GM23338 (cell line): Measurements from ENCODE around the gene ATP23. TPM values are rescaled to one million over a fixed set of nuclear protein-coding genes. Genes with fewer than 3 reads are reported as not detected.

Source experiments
- ATAC-seq: fragments of 200-7000 bp; cut with Tn5 transposase; 3 replicates; pipeline ENCODE4 v1.9.1; 2020
- DNase-seq: peaks from one replicate; pipeline ENCODE4 v3.0.0-alpha.2; 2015; ENCODE audit warnings: low spot score
- H2AFZ ChIP-seq: fragments of 200-600 bp; sonication (generic); 2 replicates; pipeline ENCODE4 v1.8.0; 2016; ENCODE audit warnings: antibody characterized with exemption, mild to moderate bottlenecking, moderate library complexity
- H3F3A ChIP-seq: fragments of 200-600 bp; sonication (generic); replicated peaks from 2 replicates; pipeline ENCODE4 v1.8.0; 2017; ENCODE audit warnings: antibody characterized with exemption, mixed run types, low read depth
- H3K27ac ChIP-seq: fragments of 200-600 bp; sonication (generic); 2 replicates; pipeline ENCODE4 v1.6.1; 2016; ENCODE audit warnings: low read depth
- H3K27me3 ChIP-seq: fragments of 200-600 bp; sonication (generic); 2 replicates; pipeline ENCODE4 v1.8.0; 2016; ENCODE audit warnings: mild to moderate bottlenecking, mixed run types, moderate library complexity; ENCODE audit not compliant: insufficient read depth
- H3K36me3 ChIP-seq: fragments of 200-600 bp; sonication (generic); 2 replicates; pipeline ENCODE4 v1.8.0; 2016; ENCODE audit warnings: mild to moderate bottlenecking; ENCODE audit not compliant: insufficient read depth
- H3K4me1 ChIP-seq: fragments of 200-600 bp; sonication (generic); 2 replicates; pipeline ENCODE4 v1.8.0; 2016; ENCODE audit warnings: mild to moderate bottlenecking, moderate library complexity; ENCODE audit not compliant: insufficient read depth
- H3K4me2 ChIP-seq: fragments of 200-600 bp; sonication (generic); 2 replicates; pipeline ENCODE4 v1.7.1; 2017; ENCODE audit warnings: mixed run types
- H3K4me3 ChIP-seq: fragments of 200-600 bp; sonication (generic); 2 replicates; pipeline ENCODE4 v1.6.1; 2016; ENCODE audit warnings: mixed run types
- H3K79me2 ChIP-seq: fragments of 200-600 bp; sonication (generic); replicated peaks from 2 replicates; pipeline ENCODE4 v1.8.0; 2017; ENCODE audit warnings: mild to moderate bottlenecking; ENCODE audit not compliant: insufficient read depth
- H3K9me2 ChIP-seq: fragments of 200-600 bp; sonication (generic); 2 replicates; pipeline ENCODE4 v1.8.0; 2017; ENCODE audit not compliant: insufficient read depth
- H4K20me1 ChIP-seq: fragments of 200-600 bp; sonication (generic); replicated peaks from 2 replicates; pipeline ENCODE4 v1.8.0; 2017; ENCODE audit warnings: mild to moderate bottlenecking; ENCODE audit not compliant: insufficient read depth
- H3K27ac Mint-ChIP-seq: 2 replicates; pipeline ENCODE4 v1.8.0; 2020; ENCODE audit warnings: inconsistent platforms, mild to moderate bottlenecking, moderate library complexity, mixed read lengths
- H3K27me3 Mint-ChIP-seq: 3 replicates; pipeline ENCODE4 v1.8.0; 2022; ENCODE audit warnings: low read depth, mild to moderate bottlenecking, moderate library complexity, mixed read lengths, inconsistent platforms; ENCODE audit not compliant: insufficient read depth, poor library complexity
- H3K36me3 Mint-ChIP-seq: 3 replicates; pipeline ENCODE4 v1.8.0; 2021; ENCODE audit warnings: low read depth, mild to moderate bottlenecking, inconsistent platforms, moderate library complexity, mixed read lengths
- H3K4me1 Mint-ChIP-seq: 3 replicates; pipeline ENCODE4 v1.8.0; 2020; ENCODE audit warnings: mild to moderate bottlenecking, inconsistent platforms, mixed read lengths
- H3K4me3 Mint-ChIP-seq: 3 replicates; pipeline ENCODE4 v1.8.0; 2021; ENCODE audit warnings: moderate library complexity, mild to moderate bottlenecking, inconsistent platforms, mixed read lengths
- H3K9me3 Mint-ChIP-seq: 3 replicates; pipeline ENCODE4 v1.8.0; 2020; ENCODE audit warnings: moderate library complexity, mild to moderate bottlenecking, inconsistent platforms, mixed read lengths
- CREB1 ChIP-seq: fragments of 250-450 bp; sonication (Bioruptor Pico); IDR thresholded peaks from 2 replicates; pipeline ENCODE4 v1.5.0; 2020; ENCODE audit warnings: low read depth, mild to moderate bottlenecking, moderate library complexity
- CTCF ChIP-seq, 2 experiments: fragments of 200-600 bp in 1 of 2; sonication (generic) in 1 of 2; conservative IDR thresholded peaks; 2 replicates each; pipeline versions ENCODE4 v1.5.1 to v1.6.1; 2016 to 2017; ENCODE audit warnings: antibody characterized with exemption in 2 of 2, low read depth in 2 of 2, mild to moderate bottlenecking in 2 of 2, moderate library complexity in 1 of 2
- EZH2 ChIP-seq: fragments of 200-600 bp; sonication (generic); IDR thresholded peaks from one replicate; pipeline ENCODE4 v1.8.0; 2017; ENCODE audit warnings: antibody characterized with exemption, mild to moderate bottlenecking, low read depth; ENCODE audit not compliant: unreplicated experiment
- POLR2AphosphoS5 ChIP-seq: IDR thresholded peaks from 2 replicates; pipeline ENCODE4 v1.6.1; 2016; ENCODE audit warnings: antibody characterized with exemption, low read depth
- REST ChIP-seq: IDR thresholded peaks from one replicate; pipeline ENCODE4 v1.6.1; 2018; ENCODE audit warnings: antibody characterized with exemption; ENCODE audit not compliant: unreplicated experiment
- STAT1 ChIP-seq: IDR thresholded peaks from one replicate; pipeline ENCODE4 v1.6.1; 2016; ENCODE audit warnings: antibody characterized with exemption; ENCODE audit not compliant: unreplicated experiment
- ZNF114 ChIP-seq: fragments of 250-450 bp; sonication (Bioruptor Pico); IDR thresholded peaks from 2 replicates; pipeline ENCODE4 v1.5.0; 2020; ENCODE audit warnings: mild to moderate bottlenecking, moderate library complexity
- ZNF331 ChIP-seq: fragments of 250-450 bp; sonication (Bioruptor Pico); IDR thresholded peaks from 2 replicates; pipeline ENCODE4 v1.5.0; 2020; ENCODE audit warnings: low read depth, mild to moderate bottlenecking, moderate library complexity
- polyA plus RNA-seq: library from polyadenylated mRNA; unstranded; fragments of >200 nt; fragmentation: Nextera tagmentation; extraction: Ambion mirVana; gene quantifications from 2 replicates; pipeline ENCODE4 v1.2.1, GENCODE V29; 2016
- total RNA-seq: library from RNA; depleted of rRNA; stranded (reverse); fragments of >200 nt; shearing (Covaris generic); gene quantifications from 2 replicates; pipeline ENCODE4 v1.2.3, GENCODE V29; 2014
- TF ChIP-seq, protein P1 (sequence below): IDR thresholded peaks from 2 replicates; pipeline ENCODE4 v1.6.1; 2016; ENCODE audit warnings: antibody characterized with exemption

The ATP23 gene
- total and polyA plus RNA-seq, 2 experiments from 2014 or later: 14.7 to 21.0 TPM

- TF ChIP-seq REST: no peak
- TF ChIP-seq STAT1: no peak
- no peak for TF ChIP-seq CTCF (conservative IDR thresholded peaks at IDR 0.05; ENCODE audit: low read depth in 2 of 2)
- no peak for TF ChIP-seq POLR2AphosphoS5
- TF ChIP-seq, protein P1, sequence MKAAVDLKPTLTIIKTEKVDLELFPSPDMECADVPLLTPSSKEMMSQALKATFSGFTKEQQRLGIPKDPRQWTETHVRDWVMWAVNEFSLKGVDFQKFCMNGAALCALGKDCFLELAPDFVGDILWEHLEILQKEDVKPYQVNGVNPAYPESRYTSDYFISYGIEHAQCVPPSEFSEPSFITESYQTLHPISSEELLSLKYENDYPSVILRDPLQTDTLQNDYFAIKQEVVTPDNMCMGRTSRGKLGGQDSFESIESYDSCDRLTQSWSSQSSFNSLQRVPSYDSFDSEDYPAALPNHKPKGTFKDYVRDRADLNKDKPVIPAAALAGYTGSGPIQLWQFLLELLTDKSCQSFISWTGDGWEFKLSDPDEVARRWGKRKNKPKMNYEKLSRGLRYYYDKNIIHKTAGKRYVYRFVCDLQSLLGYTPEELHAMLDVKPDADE: no peak
Measured at GRCh38 chr12:57954768-57955167, 13.4 kb downstream of the ATP23 start (continued).

GRCh38 chr12:57958061-57958657 lies 16.8 kb downstream of the ATP23 start:
- Mint-ChIP-seq H3K4me3 (no peak overlapping the region), H3K27ac (no peak overlapping the region), H3K9me3 (peaks cover 48% of the 10 kb centered on the region), H3K27me3 (no peaks in the 10 kb centered on the region), H3K36me3 (peaks cover 31% of the 10 kb centered on the region), H3K4me1 (no peaks in the 10 kb centered on the region)
- Histone ChIP-seq H3K27ac (no peak overlapping the region), H2AFZ (no peak overlapping the region), H3K9me2 (no peaks in the 10 kb centered on the region), H3K4me3 (no peak overlapping the region), H3K36me3 (no peaks in the 10 kb centered on the region), H3K27me3 (no peaks in the 10 kb centered on the region), H4K20me1 (no peaks in the 10 kb centered on the region), H3K4me1 (no peaks in the 10 kb centered on the region), H3F3A (no peaks in the 10 kb centered on the region), H3K4me2 (no peak overlapping the region), H3K79me2 (no peaks in the 10 kb centered on the region)
- no peak for TF ChIP-seq ZNF331
- TF ChIP-seq, protein P1: no peak
- TF ChIP-seq REST: no peak
- no peak for TF ChIP-seq CREB1 (CRISPR knock-in tag)
- no peak for TF ChIP-seq ZNF114 (CRISPR knock-in tag)
- TF ChIP-seq EZH2: no peak
- DNase-seq (no peak), ATAC-seq (no peak)
